Glutamatergic neuron (in vitro differentiated cells): Measurements from ENCODE around the gene TBX10. TPM values are rescaled to one million over a fixed set of nuclear protein-coding genes. Genes with fewer than 3 reads are reported as not detected.

ENCODE experiments used
- DNase-seq: peaks from one replicate; pipeline ENCODE4 v3.0.0; 2022
- H3K27ac Mint-ChIP-seq: one replicate; pipeline ENCODE4 v1.8.0; 2020; ENCODE audit warnings: mild to moderate bottlenecking, mixed read lengths, inconsistent platforms; ENCODE audit not compliant: unreplicated experiment
- H3K27me3 Mint-ChIP-seq: one replicate; pipeline ENCODE4 v1.8.0; 2020; ENCODE audit warnings: mild to moderate bottlenecking, moderate library complexity, mixed read lengths, inconsistent platforms; ENCODE audit not compliant: unreplicated experiment
- H3K36me3 Mint-ChIP-seq: one replicate; pipeline ENCODE4 v1.8.0; 2020; ENCODE audit warnings: mild to moderate bottlenecking, mixed read lengths, inconsistent platforms; ENCODE audit not compliant: unreplicated experiment
- H3K4me1 Mint-ChIP-seq: one replicate; pipeline ENCODE4 v1.8.0; 2020; ENCODE audit warnings: mild to moderate bottlenecking, low read depth, mixed read lengths, inconsistent platforms; ENCODE audit not compliant: unreplicated experiment
- H3K4me3 Mint-ChIP-seq: one replicate; pipeline ENCODE4 v1.8.0; 2020; ENCODE audit warnings: mild to moderate bottlenecking, mixed read lengths, inconsistent platforms; ENCODE audit not compliant: unreplicated experiment
- H3K9me3 Mint-ChIP-seq: one replicate; pipeline ENCODE4 v1.8.0; 2020; ENCODE audit warnings: mild to moderate bottlenecking, moderate library complexity, mixed read lengths, inconsistent platforms; ENCODE audit not compliant: unreplicated experiment
- total RNA-seq: library from RNA; stranded (reverse); fragmentation: NEBNext Ultra II Directional; extraction: Animal tissue kit (Norgen Biotek cat#: 25700); gene quantifications from one replicate; pipeline ENCODE4 v1.2.1, GENCODE V29; 2021; ENCODE audit not compliant: unreplicated experiment
- TF ChIP-seq, protein P1 (sequence below): fragments of 200-600 bp; sonication (generic); IDR thresholded peaks from one replicate; pipeline ENCODE4 v1.5.0; 2021; ENCODE audit not compliant: partially characterized antibody, unreplicated experiment

TBX10 gene
- total RNA-seq, 1 donor from 2014 or later = not detected

DNA sequence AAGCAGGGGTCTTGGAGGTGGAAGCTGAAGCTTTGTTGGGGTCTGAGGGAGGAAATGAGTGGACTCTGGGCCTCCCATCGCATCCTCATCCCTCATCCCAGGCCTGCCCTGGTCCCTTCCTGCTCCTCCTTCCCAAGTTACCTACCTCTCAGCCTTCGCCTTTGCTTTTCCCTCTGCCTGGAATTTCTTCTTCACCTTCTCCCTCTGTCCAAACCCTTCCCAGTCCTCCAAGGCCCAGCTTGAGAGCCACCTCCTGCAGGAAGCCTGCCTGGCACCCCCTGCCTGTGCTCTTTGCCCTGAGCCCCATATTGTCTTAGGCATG, 7.7 kb downstream of the TBX10 start:
- H3K4me3 Mint-ChIP-seq = no peak overlapping the region
- peaks cover 3% of the 10 kb centered on the region for H3K27me3 Mint-ChIP-seq
- no peak for DNase-seq
- H3K4me1 Mint-ChIP-seq = peaks cover 2% of the 10 kb centered on the region
- peaks cover 4% of the 10 kb centered on the region for H3K9me3 Mint-ChIP-seq
- H3K36me3 Mint-ChIP-seq = no peaks in the 10 kb centered on the region
- TF ChIP-seq, protein P1, sequence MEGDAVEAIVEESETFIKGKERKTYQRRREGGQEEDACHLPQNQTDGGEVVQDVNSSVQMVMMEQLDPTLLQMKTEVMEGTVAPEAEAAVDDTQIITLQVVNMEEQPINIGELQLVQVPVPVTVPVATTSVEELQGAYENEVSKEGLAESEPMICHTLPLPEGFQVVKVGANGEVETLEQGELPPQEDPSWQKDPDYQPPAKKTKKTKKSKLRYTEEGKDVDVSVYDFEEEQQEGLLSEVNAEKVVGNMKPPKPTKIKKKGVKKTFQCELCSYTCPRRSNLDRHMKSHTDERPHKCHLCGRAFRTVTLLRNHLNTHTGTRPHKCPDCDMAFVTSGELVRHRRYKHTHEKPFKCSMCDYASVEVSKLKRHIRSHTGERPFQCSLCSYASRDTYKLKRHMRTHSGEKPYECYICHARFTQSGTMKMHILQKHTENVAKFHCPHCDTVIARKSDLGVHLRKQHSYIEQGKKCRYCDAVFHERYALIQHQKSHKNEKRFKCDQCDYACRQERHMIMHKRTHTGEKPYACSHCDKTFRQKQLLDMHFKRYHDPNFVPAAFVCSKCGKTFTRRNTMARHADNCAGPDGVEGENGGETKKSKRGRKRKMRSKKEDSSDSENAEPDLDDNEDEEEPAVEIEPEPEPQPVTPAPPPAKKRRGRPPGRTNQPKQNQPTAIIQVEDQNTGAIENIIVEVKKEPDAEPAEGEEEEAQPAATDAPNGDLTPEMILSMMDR = no peak
- no peak overlapping the region for H3K27ac Mint-ChIP-seq

DNA sequence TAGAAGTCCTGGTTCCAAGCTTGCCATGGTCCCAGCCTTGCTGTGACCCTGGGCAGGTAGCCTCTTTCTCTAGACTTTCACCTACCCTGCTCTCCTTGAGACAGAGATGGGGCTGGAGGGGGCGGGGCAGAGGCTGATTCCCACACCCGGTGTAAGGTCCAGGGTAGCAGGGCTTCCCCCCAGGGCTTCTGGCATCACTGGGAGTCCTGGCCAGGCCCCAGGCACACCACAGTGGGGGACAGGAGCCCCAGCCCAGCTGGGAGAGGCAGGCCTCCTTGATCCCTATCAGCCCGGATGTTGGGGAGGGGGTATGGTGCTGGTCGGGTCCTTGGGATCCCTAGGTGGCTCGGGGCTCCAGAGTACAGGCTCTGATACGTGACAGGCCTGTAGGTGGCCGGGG, 8.2 kb downstream of the TBX10 start:
- TF ChIP-seq, protein P1 = no peak
- H3K36me3 Mint-ChIP-seq = no peaks in the 10 kb centered on the region
- DNase-seq = no peak
- H3K9me3 Mint-ChIP-seq = peaks cover 4% of the 10 kb centered on the region
- H3K27me3 Mint-ChIP-seq = peaks cover 5% of the 10 kb centered on the region
- no peak overlapping the region for H3K27ac Mint-ChIP-seq
- H3K4me1 Mint-ChIP-seq = peaks cover 2% of the 10 kb centered on the region
- no peak overlapping the region for H3K4me3 Mint-ChIP-seq

DNA sequence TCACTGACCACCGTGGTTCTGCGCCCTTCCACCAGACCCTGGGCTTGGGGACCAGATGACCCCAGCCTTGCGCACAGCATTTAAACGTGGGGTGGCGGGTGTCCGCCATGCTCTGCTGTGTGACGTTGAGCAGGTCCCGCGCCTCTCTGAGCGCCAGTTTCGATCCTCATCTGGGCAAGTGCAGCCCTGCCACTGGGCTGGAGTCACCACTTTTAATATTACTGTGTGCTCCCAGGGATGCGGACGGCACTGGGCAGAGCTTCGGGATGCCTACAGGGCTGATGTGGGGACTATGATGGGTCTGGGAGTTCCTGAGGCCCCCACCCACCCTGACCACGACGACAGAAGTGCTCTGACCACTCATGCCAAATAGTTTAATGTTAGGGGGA, 8.6 kb downstream of the TBX10 start:
- no peak for DNase-seq
- peaks cover 4% of the 10 kb centered on the region for H3K9me3 Mint-ChIP-seq
- TF ChIP-seq, protein P1 = peak; percentile 47
- H3K27ac Mint-ChIP-seq = peak overlapping the region; percentile 74
- H3K4me1 Mint-ChIP-seq = peaks cover 2% of the 10 kb centered on the region
- no peaks in the 10 kb centered on the region for H3K36me3 Mint-ChIP-seq
- H3K27me3 Mint-ChIP-seq = peaks cover 5% of the 10 kb centered on the region
- H3K4me3 Mint-ChIP-seq = peak overlapping the region; percentile 88

DNA sequence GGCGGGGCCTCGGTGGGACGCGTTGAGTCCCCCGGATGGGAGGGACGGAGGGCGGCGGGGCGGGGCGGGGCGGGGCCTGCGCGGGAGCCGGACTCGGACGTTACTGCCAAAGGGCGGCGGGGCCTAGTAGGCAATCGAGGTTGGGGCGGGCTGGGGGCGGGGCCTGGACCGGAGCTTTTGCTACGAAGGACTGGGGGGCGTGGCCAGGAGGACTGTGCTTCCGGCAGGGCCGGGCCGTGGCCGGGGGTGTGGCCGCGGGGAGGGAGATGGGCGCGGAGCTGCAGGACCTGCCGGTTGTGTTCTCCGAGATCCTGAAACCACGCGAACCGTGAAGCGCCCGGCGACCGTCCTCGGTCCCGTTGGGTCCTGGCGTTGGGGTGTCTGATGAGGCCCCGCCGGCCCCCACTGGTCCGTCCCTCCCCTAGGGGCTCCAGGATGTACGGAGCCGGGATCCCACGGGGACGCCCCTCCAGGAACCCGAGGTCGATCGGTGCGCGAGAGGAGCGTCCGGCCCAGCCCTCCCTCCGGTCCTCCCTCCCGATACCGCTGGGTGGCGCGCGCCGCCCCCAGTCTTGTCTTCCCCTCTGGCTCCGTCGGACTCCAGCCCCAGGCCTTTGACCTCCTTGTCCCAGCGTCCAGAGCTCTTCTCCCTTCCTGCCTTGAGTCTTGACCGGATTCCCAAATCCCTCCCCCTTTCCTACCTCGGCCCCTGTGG, 9.2 kb downstream of the TBX10 start:
- Mint-ChIP-seq H3K4me1 (peaks cover 2% of the 10 kb centered on the region), H3K27ac (peak overlapping the region; percentile 74), H3K4me3 (peak overlapping the region; percentile 88), H3K9me3 (peaks cover 2% of the 10 kb centered on the region), H3K27me3 (peaks cover 3% of the 10 kb centered on the region), H3K36me3 (no peaks in the 10 kb centered on the region)
- TF ChIP-seq, protein P1 = peak; percentile 83
- DNase-seq = peak; percentile 99

DNA sequence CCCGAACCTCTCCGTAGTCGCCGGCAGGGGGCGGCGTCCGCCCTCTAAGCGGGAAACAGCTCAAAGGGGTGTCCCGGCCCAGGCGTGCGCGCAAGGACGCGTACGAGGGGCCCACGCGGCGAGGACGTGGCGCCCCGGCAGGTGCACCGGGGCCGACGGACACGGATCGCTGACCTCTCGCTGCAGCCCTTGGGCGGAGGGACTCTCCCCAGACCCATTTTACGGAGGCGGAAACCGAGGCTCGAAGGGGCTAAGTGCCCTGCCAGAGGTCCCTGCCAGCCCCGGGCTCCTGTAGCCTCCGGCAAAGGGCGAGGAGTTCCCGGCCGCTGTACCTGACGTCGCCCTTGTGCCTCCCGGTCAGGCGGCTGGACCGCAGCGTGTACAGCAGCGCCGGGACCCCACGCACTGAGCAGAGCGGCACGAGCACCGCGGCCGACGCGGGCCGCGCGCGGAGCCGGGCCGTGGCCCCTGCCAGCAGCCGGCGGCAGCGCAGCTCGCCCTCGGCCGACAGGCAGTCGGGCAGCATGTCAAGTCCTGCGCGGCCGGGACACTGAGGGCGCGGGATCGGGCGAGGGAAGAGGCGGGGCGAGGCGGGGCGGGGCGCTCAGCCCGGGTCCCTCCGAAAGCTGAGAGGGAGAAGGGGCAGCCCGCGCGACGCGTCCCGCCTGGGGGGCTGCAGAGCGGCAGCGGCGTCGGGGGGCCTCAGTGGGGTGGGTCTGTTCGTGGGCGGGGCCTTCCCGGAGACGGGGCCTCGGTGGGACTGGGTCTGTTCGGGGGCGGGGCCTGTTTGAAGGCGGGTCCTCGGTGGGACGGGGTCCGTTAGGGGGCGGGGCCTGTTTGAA, 10.0 kb downstream of the TBX10 start, which contains the start of gene NUDT8:
Gene NUDT8 (minus strand): TSS at position 552 of the 842 bp plus-strand sequence. CDS start 26 bp downstream, at position 526.
- Mint-ChIP-seq H3K4me1 (peaks cover 2% of the 10 kb centered on the region), H3K27ac (peak within 1 kb of the TSS; percentile 74), H3K36me3 (no peaks in the 10 kb centered on the region), H3K27me3 (peaks cover 3% of the 10 kb centered on the region), H3K4me3 (peak within 1 kb of the TSS; percentile 88), H3K9me3 (peaks cover 2% of the 10 kb centered on the region)
- DNase-seq = peak; percentile 99
- TF ChIP-seq, protein P1 = peak; percentile 96
